Osteocyte (in vitro differentiated cells): ENCODE measurements around the gene HFE. TPM values are rescaled to one million over a fixed set of nuclear protein-coding genes. Genes with fewer than 3 reads are reported as not detected.
A peak's percentile ranks its signal among the peaks of the same experiment; 100 is the strongest.

Source experiments
- DNase-seq: peaks from one replicate; pipeline ENCODE4 v3.0.0; 2021; ENCODE audit warnings: mixed read lengths; ENCODE audit not compliant: unreplicated experiment; ENCODE audit errors: extremely low spot score
- H3K27ac Mint-ChIP-seq: one replicate; pipeline ENCODE4 v1.8.0; 2021; ENCODE audit warnings: mild to moderate bottlenecking, mixed read lengths; ENCODE audit not compliant: unreplicated experiment
- H3K27me3 Mint-ChIP-seq: one replicate; pipeline ENCODE4 v1.8.0; 2021; ENCODE audit warnings: mixed read lengths; ENCODE audit not compliant: unreplicated experiment
- H3K36me3 Mint-ChIP-seq: one replicate; pipeline ENCODE4 v1.8.0; 2021; ENCODE audit warnings: mixed read lengths; ENCODE audit not compliant: unreplicated experiment
- H3K4me1 Mint-ChIP-seq: one replicate; pipeline ENCODE4 v1.8.0; 2021; ENCODE audit warnings: mixed read lengths; ENCODE audit not compliant: unreplicated experiment
- H3K4me3 Mint-ChIP-seq: one replicate; pipeline ENCODE4 v1.8.0; 2021; ENCODE audit warnings: mild to moderate bottlenecking, moderate library complexity, mixed read lengths; ENCODE audit not compliant: unreplicated experiment
- H3K9me3 Mint-ChIP-seq: one replicate; pipeline ENCODE4 v1.8.0; 2021; ENCODE audit warnings: mixed read lengths; ENCODE audit not compliant: unreplicated experiment
- CTCF ChIP-seq: fragments of 200-600 bp; sonication (generic); IDR thresholded peaks from 2 replicates; pipeline ENCODE4 v1.5.0; 2021; ENCODE audit warnings: antibody characterized with exemption, mild to moderate bottlenecking, moderate library complexity
- total RNA-seq: library from RNA; stranded (reverse); gene quantifications from 2 replicates; pipeline ENCODE4 v1.2.1, GENCODE V29; 2021

HFE gene
- total RNA-seq, 1 donor from 2014 or later, result 6.2 TPM

GRCh38 chr6:26053992-26054780 is 33.0 kb upstream of the HFE start:
- H3K27ac Mint-ChIP-seq, result peak overlapping the region; percentile 98
- TF ChIP-seq CTCF, result no peak
- no peaks in the 10 kb centered on the region for H3K9me3 Mint-ChIP-seq
- no peaks in the 10 kb centered on the region for H3K36me3 Mint-ChIP-seq
- no peaks in the 10 kb centered on the region for H3K27me3 Mint-ChIP-seq
- H3K4me3 Mint-ChIP-seq, result peak overlapping the region; percentile 83
- DNase-seq, result no peak
- H3K4me1 Mint-ChIP-seq, result peaks cover 17% of the 10 kb centered on the region

- peak; percentile 6 for TF ChIP-seq CTCF
- peak overlapping the region; percentile 83 for H3K4me3 Mint-ChIP-seq
- no peaks in the 10 kb centered on the region for H3K27me3 Mint-ChIP-seq
- peak overlapping the region; percentile 98 for H3K27ac Mint-ChIP-seq
- H3K9me3 Mint-ChIP-seq, result no peaks in the 10 kb centered on the region
- no peaks in the 10 kb centered on the region for H3K36me3 Mint-ChIP-seq
- DNase-seq, result peak; percentile 94
- peaks cover 17% of the 10 kb centered on the region for H3K4me1 Mint-ChIP-seq
Observed at GRCh38 chr6:26054781-26055718, 32.2 kb upstream of the HFE start.

- no peaks in the 10 kb centered on the region for H3K36me3 Mint-ChIP-seq
- DNase-seq, result peak; percentile 94
- H3K27ac Mint-ChIP-seq, result peak overlapping the region; percentile 98
- TF ChIP-seq CTCF, result no peak
- H3K4me3 Mint-ChIP-seq, result peak overlapping the region; percentile 83
- H3K4me1 Mint-ChIP-seq, result peaks cover 17% of the 10 kb centered on the region
- H3K27me3 Mint-ChIP-seq, result no peaks in the 10 kb centered on the region
- no peaks in the 10 kb centered on the region for H3K9me3 Mint-ChIP-seq
Observed at GRCh38 chr6:26055719-26056582, 31.3 kb upstream of the HFE start.

- Mint-ChIP-seq H3K36me3 (no peaks in the 10 kb centered on the region), H3K4me3 (peak overlapping the region; percentile 83), H3K27ac (peak overlapping the region; percentile 98), H3K27me3 (no peaks in the 10 kb centered on the region), H3K9me3 (no peaks in the 10 kb centered on the region), H3K4me1 (peaks cover 17% of the 10 kb centered on the region)
- TF ChIP-seq CTCF, result no peak
- DNase-seq, result no peak
Observed at GRCh38 chr6:26056583-26057350, 30.5 kb upstream of the HFE start.
